HepG2 (cell line): Measurements from ENCODE around the gene PIP5K1C. TPM values are rescaled to one million over a fixed set of nuclear protein-coding genes. Genes with fewer than 3 reads are reported as not detected.
A peak's percentile ranks its signal among the peaks of the same experiment; 100 is the strongest.

Experiments
- AGO1 ChIP-seq: fragments of 200-400 bp; formaldehyde crosslinking; IDR thresholded peaks from 2 replicates; pipeline ENCODE4 v1.6.1; 2017; ENCODE audit warnings: mild to moderate bottlenecking, low read depth, low read length, moderate library complexity; ENCODE audit not compliant: poor library complexity, severe bottlenecking
- ERF ChIP-seq: IDR thresholded peaks from 2 replicates; pipeline ENCODE4 v1.6.1; 2018; ENCODE audit warnings: missing biosample characterization, missing genetic modification reagents
- KLF12 ChIP-seq: sonication (generic); formaldehyde crosslinking; IDR thresholded peaks from 2 replicates; pipeline ENCODE4 v1.4.0; 2020; ENCODE audit warnings: missing genetic modification reagents, borderline replicate concordance
- KLF9 ChIP-seq: IDR thresholded peaks from 2 replicates; pipeline ENCODE4 v1.6.1; 2016; ENCODE audit warnings: low read depth
- MED1 ChIP-seq: sonication (generic); formaldehyde crosslinking; IDR thresholded peaks from 2 replicates; pipeline ENCODE4 v1.4.0; 2020; ENCODE audit warnings: missing genetic modification reagents
- MIXL1 ChIP-seq: IDR thresholded peaks from 2 replicates; pipeline ENCODE4 v1.6.1; 2016
- MTA1 ChIP-seq: sonication (generic); formaldehyde crosslinking; IDR thresholded peaks from 2 replicates; pipeline ENCODE4 v1.4.0; 2020; ENCODE audit warnings: missing genetic modification reagents, mild to moderate bottlenecking, borderline replicate concordance
- MXI1 ChIP-seq: IDR thresholded peaks from 3 replicates; pipeline ENCODE4 v1.6.1; 2012; ENCODE audit warnings: low read depth, low read length, inconsistent platforms, borderline replicate concordance
- MZF1 ChIP-seq: sonication (generic); formaldehyde crosslinking; IDR thresholded peaks from 2 replicates; pipeline ENCODE4 v1.8.1; 2023; ENCODE audit warnings: mild to moderate bottlenecking, missing genetic modification reagents, borderline replicate concordance
- SIX4 ChIP-seq: sonication (generic); formaldehyde crosslinking; IDR thresholded peaks from 2 replicates; pipeline ENCODE4 v1.4.0; 2020; ENCODE audit warnings: missing genetic modification reagents
- SMARCC2 ChIP-seq: fragments of 450-650 bp; IDR thresholded peaks from 2 replicates; pipeline ENCODE4 v1.6.1; 2017; ENCODE audit warnings: antibody characterized with exemption, mild to moderate bottlenecking
- TAF1 ChIP-seq: sonication (generic); formaldehyde crosslinking; IDR thresholded peaks from 2 replicates; pipeline ENCODE4 v1.4.0; 2020; ENCODE audit warnings: missing genetic modification reagents
- TRIM24 ChIP-seq: sonication (generic); formaldehyde crosslinking; IDR thresholded peaks from 2 replicates; pipeline ENCODE4 v1.8.0; 2022; ENCODE audit warnings: mild to moderate bottlenecking, missing genetic modification reagents
- ZNF138 ChIP-seq: sonication (generic); formaldehyde crosslinking; IDR thresholded peaks from 2 replicates; pipeline ENCODE4 v1.5.0; 2020; ENCODE audit warnings: mild to moderate bottlenecking, low read depth, missing genetic modification reagents
- ZNF292 ChIP-seq: sonication (generic); formaldehyde crosslinking; IDR thresholded peaks from 2 replicates; pipeline ENCODE4 v1.8.1; 2022; ENCODE audit warnings: mild to moderate bottlenecking, low read depth, missing genetic modification reagents, borderline replicate concordance
- ZNF430 ChIP-seq: sonication (generic); formaldehyde crosslinking; IDR thresholded peaks from 2 replicates; pipeline ENCODE4 v1.9.0; 2021; ENCODE audit warnings: mild to moderate bottlenecking, missing genetic modification reagents
- ZNF44 ChIP-seq: sonication (generic); formaldehyde crosslinking; IDR thresholded peaks from 2 replicates; pipeline ENCODE4 v1.5.1; 2020; ENCODE audit warnings: mild to moderate bottlenecking, missing genetic modification reagents
- ZNF605 ChIP-seq: sonication (generic); formaldehyde crosslinking; IDR thresholded peaks from 2 replicates; pipeline ENCODE4 v1.8.0; 2022; ENCODE audit warnings: mild to moderate bottlenecking, missing genetic modification reagents
- ZNF629 ChIP-seq: sonication (generic); formaldehyde crosslinking; conservative IDR thresholded peaks from 2 replicates; pipeline ENCODE4 v1.5.0; 2020; ENCODE audit warnings: missing genetic modification reagents
- ZNF672 ChIP-seq: sonication (generic); formaldehyde crosslinking; IDR thresholded peaks from 2 replicates; pipeline ENCODE4 v1.8.1; 2022; ENCODE audit warnings: missing genetic modification reagents
- ZSCAN12 ChIP-seq: sonication (generic); formaldehyde crosslinking; IDR thresholded peaks from 2 replicates; pipeline ENCODE4 v1.9.0; 2021; ENCODE audit warnings: mild to moderate bottlenecking, missing genetic modification reagents
- ZSCAN9 ChIP-seq: IDR thresholded peaks from 2 replicates; pipeline ENCODE4 v1.6.1; 2016; ENCODE audit warnings: borderline replicate concordance
- polyA plus RNA-seq, 8 experiments: library from polyadenylated mRNA; depleted of rRNA in 3 of 8; stranded (reverse) in 7 of 8; unstranded in 1 of 8; fragments of >200 nt; fragmentation: Illumina TruSeq in 4 of 8; extraction: Trizol in 4 of 8; gene quantifications; 2 replicates each; pipeline versions ENCODE4 v1.2.1 to v1.2.3, GENCODE V29; 2011 to 2016; ENCODE audit warnings: low read depth in 4 of 8, missing spikeins in 1 of 8, mixed read lengths in 1 of 8; ENCODE audit not compliant: insufficient read depth in 1 of 8
- total RNA-seq, 5 experiments: library from RNA; depleted of rRNA; stranded (reverse); fragments of >200 nt; fragmentation: Illumina TruSeq; extraction: Trizol; gene quantifications; 2 replicates each; pipeline ENCODE4 v1.2.3, GENCODE V29; 2016; ENCODE audit warnings: low read depth in 1 of 5
- TF ChIP-seq, protein P1 (sequence below): sonication (generic); formaldehyde crosslinking; IDR thresholded peaks from 2 replicates; pipeline ENCODE4 v1.8.1; 2022; ENCODE audit warnings: low read depth, mild to moderate bottlenecking, missing genetic modification reagents
- TF ChIP-seq, protein P2 (sequence below): IDR thresholded peaks from 2 replicates; pipeline ENCODE4 v1.6.1; 2016; ENCODE audit warnings: low read depth, borderline replicate concordance
- TF ChIP-seq, protein P3 (sequence below): sonication (generic); formaldehyde crosslinking; IDR thresholded peaks from 2 replicates; pipeline ENCODE4 v1.5.0; 2020; ENCODE audit warnings: mild to moderate bottlenecking, missing genetic modification reagents, moderate library complexity
- TF ChIP-seq, protein P4 (sequence below): sonication (generic); formaldehyde crosslinking; IDR thresholded peaks from 2 replicates; pipeline ENCODE4 v1.5.1; 2020; ENCODE audit warnings: missing genetic modification reagents, mild to moderate bottlenecking, borderline replicate concordance

PIP5K1C gene
- total and polyA plus RNA-seq, 2 of the 13 experiments (the other 11 are each of a cell fraction or from before 2014, with no cell fraction given) = 3.6 to 4.3 TPM

DNA sequence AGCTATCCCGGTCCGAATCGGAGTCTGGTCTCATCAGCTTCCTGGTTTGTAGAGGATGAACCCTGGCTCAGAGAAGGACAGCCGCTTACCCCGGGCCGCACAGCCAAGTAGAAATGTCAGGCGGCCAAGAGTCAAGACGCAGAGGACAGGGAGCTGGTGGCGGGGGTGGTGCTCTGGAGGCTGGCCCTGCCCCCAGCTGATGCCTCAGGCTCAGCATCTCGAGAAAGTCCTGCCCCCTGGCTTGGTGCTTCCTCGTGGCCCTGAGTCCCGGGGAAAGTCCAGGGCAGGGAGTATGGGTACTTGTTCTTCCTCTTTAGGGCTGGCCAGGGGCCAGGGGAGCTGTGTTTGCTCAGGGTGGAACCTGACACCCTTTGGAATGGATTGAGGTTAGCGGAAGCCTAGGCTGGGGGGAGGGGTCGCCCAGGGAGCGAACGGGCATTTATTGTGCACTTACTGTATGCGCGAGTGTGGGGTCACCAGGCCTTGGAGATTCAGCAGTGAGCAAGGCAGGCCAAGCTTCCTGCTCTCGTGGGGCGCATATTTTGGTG lies 10.1 kb upstream of the PIP5K1C start (continued):
- TF ChIP-seq, protein P1, sequence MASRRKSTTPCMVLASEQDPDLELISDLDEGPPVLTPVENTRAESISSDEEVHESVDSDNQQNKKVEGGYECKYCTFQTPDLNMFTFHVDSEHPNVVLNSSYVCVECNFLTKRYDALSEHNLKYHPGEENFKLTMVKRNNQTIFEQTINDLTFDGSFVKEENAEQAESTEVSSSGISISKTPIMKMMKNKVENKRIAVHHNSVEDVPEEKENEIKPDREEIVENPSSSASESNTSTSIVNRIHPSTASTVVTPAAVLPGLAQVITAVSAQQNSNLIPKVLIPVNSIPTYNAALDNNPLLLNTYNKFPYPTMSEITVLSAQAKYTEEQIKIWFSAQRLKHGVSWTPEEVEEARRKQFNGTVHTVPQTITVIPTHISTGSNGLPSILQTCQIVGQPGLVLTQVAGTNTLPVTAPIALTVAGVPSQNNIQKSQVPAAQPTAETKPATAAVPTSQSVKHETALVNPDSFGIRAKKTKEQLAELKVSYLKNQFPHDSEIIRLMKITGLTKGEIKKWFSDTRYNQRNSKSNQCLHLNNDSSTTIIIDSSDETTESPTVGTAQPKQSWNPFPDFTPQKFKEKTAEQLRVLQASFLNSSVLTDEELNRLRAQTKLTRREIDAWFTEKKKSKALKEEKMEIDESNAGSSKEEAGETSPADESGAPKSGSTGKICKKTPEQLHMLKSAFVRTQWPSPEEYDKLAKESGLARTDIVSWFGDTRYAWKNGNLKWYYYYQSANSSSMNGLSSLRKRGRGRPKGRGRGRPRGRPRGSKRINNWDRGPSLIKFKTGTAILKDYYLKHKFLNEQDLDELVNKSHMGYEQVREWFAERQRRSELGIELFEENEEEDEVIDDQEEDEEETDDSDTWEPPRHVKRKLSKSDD (CRISPR knock-in tag) = peak; percentile 88
- no peak for TF ChIP-seq ZNF672 (CRISPR knock-in tag)
- TF ChIP-seq KLF12 (CRISPR knock-in tag) = peak; percentile 46; the same call in 1 of the 2 replicates
- no peak for TF ChIP-seq MZF1 (CRISPR knock-in tag)
- TF ChIP-seq SMARCC2 = no peak
- peak; percentile 79 for TF ChIP-seq ERF
- TF ChIP-seq AGO1 = peak; percentile 34
- TF ChIP-seq MTA1 (CRISPR knock-in tag) = peak; percentile 79; the same call in 1 of the 2 replicates
- TF ChIP-seq TAF1 (CRISPR knock-in tag) = peak; percentile 29; the same call in 1 of the 2 replicates
- TF ChIP-seq ZNF44 (CRISPR knock-in tag) = no peak
- no peak for TF ChIP-seq ZNF138
- TF ChIP-seq TRIM24 (CRISPR knock-in tag) = no peak
- peak; percentile 100 for TF ChIP-seq SIX4 (CRISPR knock-in tag)
- TF ChIP-seq, protein P2, sequence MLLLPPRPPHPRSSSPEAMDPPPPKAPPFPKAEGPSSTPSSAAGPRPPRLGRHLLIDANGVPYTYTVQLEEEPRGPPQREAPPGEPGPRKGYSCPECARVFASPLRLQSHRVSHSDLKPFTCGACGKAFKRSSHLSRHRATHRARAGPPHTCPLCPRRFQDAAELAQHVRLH (CRISPR knock-in tag) = peak; percentile 71; the same call in 1 of the 2 replicates
- TF ChIP-seq KLF9 (CRISPR knock-in tag) = no peak
- TF ChIP-seq, protein P3, sequence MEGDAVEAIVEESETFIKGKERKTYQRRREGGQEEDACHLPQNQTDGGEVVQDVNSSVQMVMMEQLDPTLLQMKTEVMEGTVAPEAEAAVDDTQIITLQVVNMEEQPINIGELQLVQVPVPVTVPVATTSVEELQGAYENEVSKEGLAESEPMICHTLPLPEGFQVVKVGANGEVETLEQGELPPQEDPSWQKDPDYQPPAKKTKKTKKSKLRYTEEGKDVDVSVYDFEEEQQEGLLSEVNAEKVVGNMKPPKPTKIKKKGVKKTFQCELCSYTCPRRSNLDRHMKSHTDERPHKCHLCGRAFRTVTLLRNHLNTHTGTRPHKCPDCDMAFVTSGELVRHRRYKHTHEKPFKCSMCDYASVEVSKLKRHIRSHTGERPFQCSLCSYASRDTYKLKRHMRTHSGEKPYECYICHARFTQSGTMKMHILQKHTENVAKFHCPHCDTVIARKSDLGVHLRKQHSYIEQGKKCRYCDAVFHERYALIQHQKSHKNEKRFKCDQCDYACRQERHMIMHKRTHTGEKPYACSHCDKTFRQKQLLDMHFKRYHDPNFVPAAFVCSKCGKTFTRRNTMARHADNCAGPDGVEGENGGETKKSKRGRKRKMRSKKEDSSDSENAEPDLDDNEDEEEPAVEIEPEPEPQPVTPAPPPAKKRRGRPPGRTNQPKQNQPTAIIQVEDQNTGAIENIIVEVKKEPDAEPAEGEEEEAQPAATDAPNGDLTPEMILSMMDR (CRISPR knock-in tag) = peak; percentile 46; the same call in 1 of the 2 replicates
- peak; percentile 63; the same call in 1 of the 3 replicates for TF ChIP-seq MXI1
- TF ChIP-seq, protein P4, sequence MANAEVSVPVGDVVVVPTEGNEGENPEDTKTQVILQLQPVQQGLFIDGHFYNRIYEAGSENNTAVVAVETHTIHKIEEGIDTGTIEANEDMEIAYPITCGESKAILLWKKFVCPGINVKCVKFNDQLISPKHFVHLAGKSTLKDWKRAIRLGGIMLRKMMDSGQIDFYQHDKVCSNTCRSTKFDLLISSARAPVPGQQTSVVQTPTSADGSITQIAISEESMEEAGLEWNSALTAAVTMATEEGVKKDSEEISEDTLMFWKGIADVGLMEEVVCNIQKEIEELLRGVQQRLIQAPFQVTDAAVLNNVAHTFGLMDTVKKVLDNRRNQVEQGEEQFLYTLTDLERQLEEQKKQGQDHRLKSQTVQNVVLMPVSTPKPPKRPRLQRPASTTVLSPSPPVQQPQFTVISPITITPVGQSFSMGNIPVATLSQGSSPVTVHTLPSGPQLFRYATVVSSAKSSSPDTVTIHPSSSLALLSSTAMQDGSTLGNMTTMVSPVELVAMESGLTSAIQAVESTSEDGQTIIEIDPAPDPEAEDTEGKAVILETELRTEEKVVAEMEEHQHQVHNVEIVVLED (CRISPR knock-in tag) = no peak
- TF ChIP-seq ZSCAN9 (CRISPR knock-in tag) = peak; percentile 71; the same call in 1 of the 2 replicates
- TF ChIP-seq ZNF430 (CRISPR knock-in tag) = peak; percentile 87; the same call in 1 of the 2 replicates
- TF ChIP-seq ZNF292 = no peak
- TF ChIP-seq ZNF605 = peak; percentile 71; the same call in 1 of the 2 replicates
- TF ChIP-seq ZNF629 (CRISPR knock-in tag) = peak; percentile 81
- peak; percentile 67; the same call in 1 of the 2 replicates for TF ChIP-seq MIXL1 (CRISPR knock-in tag)
- TF ChIP-seq ZSCAN12 (CRISPR knock-in tag) = 0 out of 2 replicates have a peak, but pooled peaks have one; percentile 29
- TF ChIP-seq MED1 (CRISPR knock-in tag) = peak; percentile 83; the same call in 1 of the 2 replicates
